Fibroblast of lung (primary cell): Measurements from ENCODE around the gene ARF1.

Experiments
- EZH2 ChIP-seq: IDR thresholded peaks from 2 replicates; pipeline ENCODE4 v1.5.1; 2012; ENCODE audit warnings: low read length, control low read depth, mild to moderate bottlenecking; ENCODE audit errors: missing control alignments
- TF ChIP-seq, protein P1 (sequence below), 2 donors: IDR thresholded peaks in 1 of 2; conservative IDR thresholded peaks in 1 of 2; 1 replicate in 1 of 2; 2 replicates in 1 of 2; pipeline ENCODE4 v1.5.1; 2011 to 2012; ENCODE audit warnings: low read length in 2 of 2, control low read depth in 1 of 2, inconsistent platforms in 1 of 2, low read depth in 1 of 2, mild to moderate bottlenecking in 1 of 2

DNA sequence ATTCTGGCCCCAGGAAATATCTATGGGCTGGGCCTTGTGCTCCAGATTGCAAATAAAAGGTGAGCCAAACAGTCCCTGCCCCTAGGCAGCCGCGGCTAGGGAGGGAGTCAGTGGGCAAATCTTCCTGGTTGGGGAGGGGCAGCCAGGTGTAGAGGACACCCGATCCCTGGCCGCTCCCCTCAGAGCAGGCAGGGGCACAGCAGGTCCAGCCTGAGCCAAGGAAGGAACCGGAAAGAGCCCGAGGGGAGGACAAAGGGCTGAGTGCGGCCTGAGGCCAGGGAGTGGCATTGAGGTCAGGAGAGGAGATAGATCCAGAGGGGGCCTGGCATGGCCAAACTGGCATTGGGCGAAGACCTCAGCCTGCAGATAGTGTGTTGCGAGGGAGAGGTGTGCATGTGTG is 36.6 kb upstream of the ARF1 start:
- TF ChIP-seq, protein P1, sequence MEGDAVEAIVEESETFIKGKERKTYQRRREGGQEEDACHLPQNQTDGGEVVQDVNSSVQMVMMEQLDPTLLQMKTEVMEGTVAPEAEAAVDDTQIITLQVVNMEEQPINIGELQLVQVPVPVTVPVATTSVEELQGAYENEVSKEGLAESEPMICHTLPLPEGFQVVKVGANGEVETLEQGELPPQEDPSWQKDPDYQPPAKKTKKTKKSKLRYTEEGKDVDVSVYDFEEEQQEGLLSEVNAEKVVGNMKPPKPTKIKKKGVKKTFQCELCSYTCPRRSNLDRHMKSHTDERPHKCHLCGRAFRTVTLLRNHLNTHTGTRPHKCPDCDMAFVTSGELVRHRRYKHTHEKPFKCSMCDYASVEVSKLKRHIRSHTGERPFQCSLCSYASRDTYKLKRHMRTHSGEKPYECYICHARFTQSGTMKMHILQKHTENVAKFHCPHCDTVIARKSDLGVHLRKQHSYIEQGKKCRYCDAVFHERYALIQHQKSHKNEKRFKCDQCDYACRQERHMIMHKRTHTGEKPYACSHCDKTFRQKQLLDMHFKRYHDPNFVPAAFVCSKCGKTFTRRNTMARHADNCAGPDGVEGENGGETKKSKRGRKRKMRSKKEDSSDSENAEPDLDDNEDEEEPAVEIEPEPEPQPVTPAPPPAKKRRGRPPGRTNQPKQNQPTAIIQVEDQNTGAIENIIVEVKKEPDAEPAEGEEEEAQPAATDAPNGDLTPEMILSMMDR (conservative IDR thresholded peaks at IDR 0.05 in 1 of 2, IDR thresholded peaks at IDR 0.05 in 1 of 2; ENCODE audit: low read depth in 1 of 2, low read length in 2 of 2), result no peak
- no peak for TF ChIP-seq EZH2
